ENCODE data around the gene ADAMTS3. TPM values are rescaled to one million over a fixed set of nuclear protein-coding genes. Genes with fewer than 3 reads are reported as not detected.

The ADAMTS3 gene
- total and polyA plus RNA-seq, 2 experiments from 2014 or later, result 1.2 to 3.7 TPM

DNA sequence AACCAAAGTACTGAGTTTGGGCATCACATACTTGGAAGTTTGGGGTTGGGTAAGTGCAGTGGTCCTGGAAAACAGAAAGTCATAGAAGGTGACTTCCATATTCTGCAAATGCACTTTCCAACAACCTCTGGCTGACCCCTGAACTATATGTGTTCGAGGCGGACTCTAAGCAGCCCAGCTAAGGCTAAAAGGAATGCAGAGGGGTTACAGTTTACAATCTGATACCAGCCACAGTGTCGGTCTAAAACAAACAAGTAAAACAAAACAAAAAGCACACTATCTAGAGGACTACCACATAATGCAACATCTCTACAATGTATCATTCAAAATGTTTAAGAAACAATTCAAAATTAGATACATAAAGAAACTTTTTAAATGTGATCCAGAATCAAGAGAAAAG lies 185.6 kb downstream of the ADAMTS3 start:
- Histone ChIP-seq H3K4me2 (no peak overlapping the region), H3F3A (replicated peaks; ENCODE audit: low read depth) (no peaks in the 10 kb centered on the region), H3K79me2 (replicated peaks; ENCODE audit: insufficient read depth) (no peaks in the 10 kb centered on the region), H2AFZ (no peak overlapping the region), H3K9me2 (ENCODE audit: insufficient read depth) (no peaks in the 10 kb centered on the region), H3K27me3 (ENCODE audit: insufficient read depth) (no peaks in the 10 kb centered on the region), H3K36me3 (ENCODE audit: insufficient read depth) (no peaks in the 10 kb centered on the region), H3K4me3 (no peak overlapping the region), H3K4me1 (ENCODE audit: insufficient read depth) (no peaks in the 10 kb centered on the region), H3K27ac (ENCODE audit: low read depth) (no peak overlapping the region), H4K20me1 (replicated peaks; ENCODE audit: insufficient read depth) (no peaks in the 10 kb centered on the region)
- Mint-ChIP-seq H3K36me3 (ENCODE audit: low read depth) (no peaks in the 10 kb centered on the region), H3K27me3 (ENCODE audit: insufficient read depth, low read depth, poor library complexity) (no peaks in the 10 kb centered on the region), H3K4me1 (no peaks in the 10 kb centered on the region), H3K27ac (no peak overlapping the region), H3K4me3 (no peak overlapping the region), H3K9me3 (no peaks in the 10 kb centered on the region)
- DNase-seq (ENCODE audit: low spot score) (no peak), ATAC-seq (no peak)
- TF ChIP-seq STAT1 (IDR thresholded peaks at IDR 0.05; ENCODE audit: unreplicated experiment) (no peak), ETS1 (IDR thresholded peaks at IDR 0.05) (no peak), EZH2phosphoT487 (IDR thresholded peaks at IDR 0.05; ENCODE audit: unreplicated experiment) (no peak), ZNF462 (CRISPR knock-in tag; IDR thresholded peaks at IDR 0.05) (no peak), ZNF114 (CRISPR knock-in tag; IDR thresholded peaks at IDR 0.05) (no peak), JUNB (IDR thresholded peaks at IDR 0.05; ENCODE audit: unreplicated experiment) (no peak), CREB1 (CRISPR knock-in tag; IDR thresholded peaks at IDR 0.05; ENCODE audit: low read depth) (no peak), NANOG (IDR thresholded peaks at IDR 0.05; ENCODE audit: borderline replicate concordance) (no peak), POLR2AphosphoS5 (IDR thresholded peaks at IDR 0.05; ENCODE audit: low read depth) (no peak), EZH2 (IDR thresholded peaks at IDR 0.05; ENCODE audit: low read depth, unreplicated experiment) (no peak), CTCF (conservative IDR thresholded peaks at IDR 0.05; ENCODE audit: low read depth in 2 of 2) (no peak), ZNF331 (CRISPR knock-in tag; IDR thresholded peaks at IDR 0.05; ENCODE audit: low read depth) (no peak)
- TF ChIP-seq, protein P1, sequence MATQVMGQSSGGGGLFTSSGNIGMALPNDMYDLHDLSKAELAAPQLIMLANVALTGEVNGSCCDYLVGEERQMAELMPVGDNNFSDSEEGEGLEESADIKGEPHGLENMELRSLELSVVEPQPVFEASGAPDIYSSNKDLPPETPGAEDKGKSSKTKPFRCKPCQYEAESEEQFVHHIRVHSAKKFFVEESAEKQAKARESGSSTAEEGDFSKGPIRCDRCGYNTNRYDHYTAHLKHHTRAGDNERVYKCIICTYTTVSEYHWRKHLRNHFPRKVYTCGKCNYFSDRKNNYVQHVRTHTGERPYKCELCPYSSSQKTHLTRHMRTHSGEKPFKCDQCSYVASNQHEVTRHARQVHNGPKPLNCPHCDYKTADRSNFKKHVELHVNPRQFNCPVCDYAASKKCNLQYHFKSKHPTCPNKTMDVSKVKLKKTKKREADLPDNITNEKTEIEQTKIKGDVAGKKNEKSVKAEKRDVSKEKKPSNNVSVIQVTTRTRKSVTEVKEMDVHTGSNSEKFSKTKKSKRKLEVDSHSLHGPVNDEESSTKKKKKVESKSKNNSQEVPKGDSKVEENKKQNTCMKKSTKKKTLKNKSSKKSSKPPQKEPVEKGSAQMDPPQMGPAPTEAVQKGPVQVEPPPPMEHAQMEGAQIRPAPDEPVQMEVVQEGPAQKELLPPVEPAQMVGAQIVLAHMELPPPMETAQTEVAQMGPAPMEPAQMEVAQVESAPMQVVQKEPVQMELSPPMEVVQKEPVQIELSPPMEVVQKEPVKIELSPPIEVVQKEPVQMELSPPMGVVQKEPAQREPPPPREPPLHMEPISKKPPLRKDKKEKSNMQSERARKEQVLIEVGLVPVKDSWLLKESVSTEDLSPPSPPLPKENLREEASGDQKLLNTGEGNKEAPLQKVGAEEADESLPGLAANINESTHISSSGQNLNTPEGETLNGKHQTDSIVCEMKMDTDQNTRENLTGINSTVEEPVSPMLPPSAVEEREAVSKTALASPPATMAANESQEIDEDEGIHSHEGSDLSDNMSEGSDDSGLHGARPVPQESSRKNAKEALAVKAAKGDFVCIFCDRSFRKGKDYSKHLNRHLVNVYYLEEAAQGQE (IDR thresholded peaks at IDR 0.05; ENCODE audit: unreplicated experiment), result no peak
